Subcutaneous adipose tissue (tissue), 4 donors: ENCODE data around the gene ABHD13. TPM values are rescaled to one million over a fixed set of nuclear protein-coding genes. Genes with fewer than 3 reads are reported as not detected.

Source experiments
- CTCF ChIP-seq: fragments of 450-650 bp; IDR thresholded peaks from one replicate; pipeline ENCODE4 v1.5.1; 2016; ENCODE audit warnings: low read depth, mild to moderate bottlenecking, control low read depth, antibody characterized with exemption, moderate library complexity
- total RNA-seq, 4 donors: library from RNA; depleted of rRNA; stranded (reverse); fragments of >200 nt; gene quantifications; one replicate each; pipeline ENCODE4 v1.1.0, GENCODE V29; 2016

ABHD13 gene
- total RNA-seq, 4 donors from 2014 or later: 9.6 to 17.1 (median 12.4) TPM

GRCh38 chr13:108212886-108213285, 5.3 kb upstream of the ABHD13 start:
- no peak for TF ChIP-seq CTCF

GRCh38 chr13:108213946-108214345, 4.2 kb upstream of the ABHD13 start:
- no peak for TF ChIP-seq CTCF

DNA sequence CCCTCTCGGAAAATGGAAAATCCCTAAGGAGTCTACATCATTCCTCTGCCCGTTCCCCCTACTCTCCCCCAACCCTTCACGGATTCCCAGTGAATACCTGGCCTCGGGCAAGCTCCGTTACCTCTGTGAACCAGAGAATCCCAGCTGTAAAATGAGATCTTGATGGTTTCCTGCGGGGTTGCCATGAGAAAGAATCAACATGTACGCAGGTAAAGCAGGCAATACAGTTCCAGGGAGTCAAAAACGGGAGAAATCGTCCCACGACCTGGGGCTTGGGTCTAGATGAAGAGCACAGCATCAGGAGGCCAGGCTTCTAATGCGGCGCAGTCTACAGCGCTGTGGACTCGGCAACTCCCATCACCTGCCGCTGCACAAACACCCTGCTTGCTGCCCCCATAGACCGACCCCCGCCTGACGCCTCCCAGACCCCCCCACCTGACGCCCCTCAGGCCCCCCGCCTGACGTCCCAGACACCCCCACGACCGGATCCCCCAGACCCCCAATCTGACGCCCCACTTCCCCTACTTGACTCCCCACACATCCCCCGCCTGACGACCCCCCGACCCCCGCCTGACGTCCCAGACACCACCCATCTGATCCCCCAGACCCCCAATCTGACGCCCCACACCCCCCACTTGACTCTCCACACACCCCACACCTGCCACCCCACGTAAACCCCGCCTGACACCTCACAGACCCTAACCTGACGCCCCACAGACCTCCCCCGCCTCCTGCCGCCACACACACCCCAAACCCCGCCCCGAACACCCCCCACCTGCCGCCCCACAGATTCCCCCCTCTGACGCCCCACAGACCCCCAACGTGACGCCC, 3.5 kb upstream of the ABHD13 start:
- TF ChIP-seq CTCF: no peak

GRCh38 chr13:108215436-108215835, 2.8 kb upstream of the ABHD13 start, which contains the start of gene LIG4:
Gene LIG4, minus strand, starts transcription at chr13:108215536. Its CDS starts 4,268 bp downstream, at chr13:108211268.
- TF ChIP-seq CTCF: no peak

DNA sequence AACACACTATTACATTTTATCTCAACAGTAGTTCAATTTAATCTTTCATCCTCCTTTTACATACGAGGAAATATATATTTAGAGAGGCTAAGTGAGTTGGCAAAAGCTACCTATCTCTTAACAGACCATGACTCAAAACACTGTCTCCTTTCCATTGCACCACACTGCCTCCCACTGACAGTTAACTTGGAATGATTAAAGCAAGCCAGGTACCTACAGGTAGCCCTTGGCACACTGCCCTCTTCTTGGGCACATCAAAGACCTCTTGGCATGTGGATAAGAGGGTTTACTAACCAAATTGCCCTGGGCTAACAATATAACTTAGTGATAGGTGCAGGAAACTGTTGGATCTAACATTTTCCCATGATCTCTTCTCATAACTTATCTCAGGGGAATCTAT, 1.8 kb downstream of the ABHD13 start:
- TF ChIP-seq CTCF: no peak

- TF ChIP-seq CTCF: no peak
Measured at GRCh38 chr13:108223687-108224503, 5.7 kb downstream of the ABHD13 start.

- TF ChIP-seq CTCF: no peak
Measured at GRCh38 chr13:108225440-108225839, 7.2 kb downstream of the ABHD13 start.
